BJ (cell line): ENCODE measurements around the gene CSNK1D. TPM values are rescaled to one million over a fixed set of nuclear protein-coding genes. Genes with fewer than 3 reads are reported as not detected.

Experiments
- CTCF ChIA-PET: fragments of 350-600 bp; formaldehyde crosslinking; extraction: SDS; loops from one replicate; lab custom pipeline; 2021; ENCODE audit warnings: antibody characterized with exemption, inconsistent platforms; lab: Yijun Ruan, JAX
- POLR2A ChIA-PET: fragments of 300-600 bp; sonication (Branson Sonifier 250); formaldehyde crosslinking; extraction: SDS; loops from one replicate; lab custom pipeline; 2021; ENCODE audit warnings: antibody characterized with exemption; lab: Charles Lee
- DNase-seq: peaks from one replicate; pipeline ENCODE4 v3.0.0-alpha.2; 2011; ENCODE audit warnings: low read depth
- H3K27me3 ChIP-seq: 2 replicates; pipeline ENCODE4 v1.6.0; 2011; ENCODE audit warnings: low read length; ENCODE audit not compliant: control insufficient read depth, insufficient read depth
- H3K36me3 ChIP-seq: 2 replicates; pipeline ENCODE4 v1.5.1; 2011; ENCODE audit warnings: low read length; ENCODE audit not compliant: control insufficient read depth, insufficient read depth
- H3K4me3 ChIP-seq: 2 replicates; pipeline ENCODE4 v1.5.1; 2011; ENCODE audit warnings: low read depth, mild to moderate bottlenecking, control low read depth, low read length
- CTCF ChIP-seq: IDR thresholded peaks from 2 replicates; pipeline ENCODE4 v1.5.1; 2011; ENCODE audit warnings: low read depth, mild to moderate bottlenecking, control low read depth, inconsistent platforms, low read length, moderate library complexity; ENCODE audit not compliant: insufficient read depth
- polyA plus RNA-seq: library from polyadenylated mRNA; depleted of rRNA; stranded (reverse); fragments of >200 nt; gene quantifications from 2 replicates; pipeline ENCODE4 v1.2.3, GENCODE V29; 2011

The CSNK1D gene
- polyA plus RNA-seq, 1 experiment: 118 TPM

GRCh38 chr17:82231312-82231561 is 42.3 kb downstream of the CSNK1D start:
- no peak for DNase-seq
- TF ChIP-seq CTCF: no peak
- Histone ChIP-seq H3K36me3 (peaks cover 26% of the 10 kb centered on the region), H3K4me3 (peak overlapping the region; percentile 98), H3K27me3 (no peaks in the 10 kb centered on the region)
- CTCF ChIA-PET: interaction anchor here (1.0 to 1.5 kb wide), 2 partner anchors 26 to 201 kb away, joined by 3 to 4 read pairs; no protein-coding TSS in a partner anchor
- POLR2A ChIA-PET: no interaction called here

- DNase-seq: no peak
- Histone ChIP-seq H3K27me3 (no peaks in the 10 kb centered on the region), H3K36me3 (peaks cover 22% of the 10 kb centered on the region), H3K4me3 (peak overlapping the region; percentile 98)
- CTCF ChIA-PET: interaction anchor here (0.7 to 2.4 kb wide), 7 partner anchors 11 to 200 kb away, joined by 3 to 13 read pairs (median 4); no protein-coding TSS in a partner anchor
- POLR2A ChIA-PET: no interaction called here
- TF ChIP-seq CTCF: peak; percentile 49
Observed at GRCh38 chr17:82230609-82231311, 42.7 kb downstream of the CSNK1D start.

GRCh38 chr17:82229698-82230608 is 43.5 kb downstream of the CSNK1D start:
- TF ChIP-seq CTCF: 0 out of 2 replicates have a peak, but pooled peaks have one; percentile 4
- Histone ChIP-seq H3K36me3 (peaks cover 17% of the 10 kb centered on the region), H3K27me3 (no peaks in the 10 kb centered on the region), H3K4me3 (peak overlapping the region; percentile 98)
- CTCF ChIA-PET: interaction anchor here (0.7 to 2.4 kb wide), 6 partner anchors 11 to 108 kb away, joined by 3 to 13 read pairs (median 4); no protein-coding TSS in a partner anchor
- DNase-seq: no peak
- POLR2A ChIA-PET: interaction anchor here (1.6 kb wide), 1 partner anchor 200 kb away, joined by 4 read pairs; no protein-coding TSS in a partner anchor

- CTCF ChIA-PET: interaction anchor here (0.9 to 2.4 kb wide), 2 partner anchors 23 to 108 kb away, joined by 3 to 13 read pairs; no protein-coding TSS in a partner anchor
- no peak for DNase-seq
- TF ChIP-seq CTCF: no peak
- peak within 1 kb of the TSS; percentile 98 for H3K4me3 ChIP-seq
- no peaks in the 10 kb centered on the region for H3K27me3 ChIP-seq
- POLR2A ChIA-PET: interaction anchor here (0.6 to 1.6 kb wide), 3 partner anchors 23 to 229 kb away, joined by 3 to 4 read pairs (median 4); no protein-coding TSS in a partner anchor
- peaks cover 10% of the 10 kb centered on the region for H3K36me3 ChIP-seq
Observed at GRCh38 chr17:82228842-82229697, 44.4 kb downstream of the CSNK1D start, which contains the start of gene SLC16A3. Gene SLC16A3, plus strand, starts transcription at chr17:82229042. Its CDS starts 6,967 bp downstream, at chr17:82236009.
